GM18951 (cell line): Measurements from ENCODE around the gene PLA2G6.

Source experiments
- POLR2A ChIP-seq: IDR thresholded peaks from 4 replicates; pipeline ENCODE4 v1.6.1; 2011; ENCODE audit warnings: mild to moderate bottlenecking; ENCODE audit not compliant: insufficient read length, insufficient read depth; ENCODE audit errors: extremely low read depth
- in situ Hi-C: fragments of 300-500 bp; cut with MboI; formaldehyde crosslinking; loops from one replicate; pipeline ENCODE4 v1.12.0; 2022; ENCODE audit warnings: low sequenced_read_pairs, mixed read lengths, inconsistent platforms; ENCODE audit not compliant: unreplicated experiment

The PLA2G6 gene

DNA sequence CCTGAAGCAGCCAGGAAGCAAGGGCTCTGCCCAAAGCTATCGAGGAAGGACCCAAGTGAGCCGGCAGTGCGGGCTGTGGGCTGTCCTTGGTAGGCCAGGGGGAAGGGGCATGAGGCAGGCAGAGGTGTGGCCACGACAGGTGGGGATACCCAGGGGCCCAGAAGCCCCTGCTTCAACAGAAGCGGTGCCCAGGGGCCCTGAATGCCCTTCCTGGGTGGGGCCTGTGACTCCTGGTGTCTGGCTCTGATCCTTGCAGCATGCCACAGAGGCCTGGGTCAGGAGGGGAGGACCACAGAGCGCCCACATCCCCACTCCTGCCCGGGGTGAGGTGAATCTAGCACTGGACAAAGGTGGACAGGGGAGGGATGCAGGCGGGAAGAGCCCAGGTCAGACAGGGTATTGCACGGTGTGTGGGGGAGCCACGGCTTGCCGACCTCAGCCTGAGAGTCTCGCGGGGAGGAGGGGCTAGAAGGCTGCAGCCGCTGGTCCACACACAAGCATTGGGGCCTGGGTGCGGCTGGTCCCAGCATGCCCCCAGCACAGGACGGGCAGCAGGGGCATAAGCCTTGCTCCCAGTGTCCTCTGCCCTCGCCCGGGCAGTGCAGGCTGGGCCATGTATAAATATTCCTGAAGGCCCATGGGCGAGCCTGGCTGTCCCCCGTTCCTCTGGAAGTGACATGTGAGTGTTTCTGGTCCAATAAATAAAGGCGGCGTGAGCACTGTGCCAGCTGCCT lies 39.2 kb upstream of the PLA2G6 start:
- TF ChIP-seq POLR2A, result no peak
- in situ Hi-C loops, result no loop called here

DNA sequence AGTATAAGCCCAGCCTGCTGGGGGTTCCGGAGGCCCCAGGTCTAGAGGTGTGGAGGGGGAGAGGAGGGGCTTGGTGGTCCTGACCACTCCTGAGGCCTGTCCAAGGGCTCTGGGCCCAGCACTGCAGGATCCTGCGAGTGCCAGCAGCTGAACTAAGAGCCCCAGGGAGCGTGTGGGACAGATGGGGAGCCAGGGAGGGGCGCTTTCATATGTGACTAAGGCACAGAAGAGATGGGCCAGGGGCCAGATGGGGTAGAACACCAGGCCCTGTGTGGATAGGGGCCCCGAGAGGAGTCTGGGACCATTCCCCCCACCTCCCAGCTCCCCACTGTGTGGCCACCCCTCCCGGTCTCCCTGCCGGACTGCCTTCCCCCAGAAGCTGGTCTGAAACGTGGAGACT lies 38.5 kb upstream of the PLA2G6 start:
- no peak for TF ChIP-seq POLR2A
- in situ Hi-C loops, result no loop called here

DNA sequence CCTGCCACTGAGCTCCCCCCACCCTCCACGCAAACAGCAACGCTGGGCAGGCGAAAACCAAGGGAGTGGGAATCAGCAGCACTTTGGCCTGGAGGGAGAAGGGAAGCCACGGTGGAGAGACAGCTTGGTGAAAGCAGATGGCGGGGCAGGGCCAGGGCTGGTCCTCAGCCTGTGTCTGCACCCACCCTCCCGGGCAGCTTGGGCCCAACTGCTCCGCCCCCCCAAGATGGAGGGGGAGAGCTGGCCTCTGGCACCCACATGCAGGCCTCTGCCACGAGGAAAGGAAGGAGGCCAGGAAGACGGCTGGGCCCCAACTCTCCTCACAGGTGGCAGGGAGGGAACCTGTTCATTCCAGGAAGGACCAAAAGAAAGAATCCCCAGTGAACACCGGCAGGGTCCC lies 38.0 kb upstream of the PLA2G6 start:
- no peak for TF ChIP-seq POLR2A
- in situ Hi-C loops, result no loop called here

DNA sequence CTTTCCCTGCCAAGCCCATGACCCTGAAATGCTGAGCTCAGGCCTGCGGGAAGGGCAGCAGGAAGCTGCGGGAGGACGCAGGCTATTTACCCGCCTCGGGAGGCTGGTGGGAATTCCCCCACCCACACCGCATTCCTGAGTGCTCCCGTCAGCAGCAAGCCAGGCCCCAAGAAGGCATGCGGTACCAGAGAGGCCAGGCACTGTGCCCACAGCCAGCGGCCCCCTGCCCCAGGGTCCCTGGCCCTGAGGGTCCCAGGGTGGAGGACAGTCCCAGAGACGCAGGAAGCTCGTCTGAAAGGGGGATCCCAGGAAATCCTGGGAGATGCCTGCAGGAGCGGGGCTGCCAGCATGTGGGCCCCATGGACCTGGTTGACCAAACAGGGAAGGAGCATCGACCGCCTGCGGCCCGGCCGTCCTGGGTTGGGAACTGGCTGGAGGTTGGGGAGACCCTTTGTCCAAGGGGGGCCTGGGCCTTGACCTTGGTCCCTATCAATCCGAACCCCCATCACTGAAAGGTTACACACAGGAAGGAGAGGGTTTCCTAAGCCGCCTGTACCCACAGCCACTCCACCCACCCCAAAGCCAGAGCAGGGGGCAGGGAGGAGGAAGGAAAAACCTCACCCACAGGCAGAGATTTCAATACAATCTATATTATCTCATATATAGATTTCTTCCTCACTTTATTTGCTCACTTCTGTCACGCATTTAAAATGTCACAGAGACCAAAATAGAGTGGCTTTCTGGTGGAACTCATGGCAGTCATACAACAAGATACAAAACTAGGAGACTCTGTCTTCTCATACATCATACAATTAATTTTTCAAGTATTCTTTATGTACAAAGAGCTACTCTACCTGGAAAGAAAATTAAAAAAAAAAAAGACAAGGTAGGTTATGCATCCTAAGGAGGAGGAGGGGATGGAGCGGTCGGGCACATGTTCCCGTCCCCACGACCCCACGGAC lies 37.3 kb upstream of the PLA2G6 start:
- no peak for TF ChIP-seq POLR2A
- in situ Hi-C loops, result no loop called here

DNA sequence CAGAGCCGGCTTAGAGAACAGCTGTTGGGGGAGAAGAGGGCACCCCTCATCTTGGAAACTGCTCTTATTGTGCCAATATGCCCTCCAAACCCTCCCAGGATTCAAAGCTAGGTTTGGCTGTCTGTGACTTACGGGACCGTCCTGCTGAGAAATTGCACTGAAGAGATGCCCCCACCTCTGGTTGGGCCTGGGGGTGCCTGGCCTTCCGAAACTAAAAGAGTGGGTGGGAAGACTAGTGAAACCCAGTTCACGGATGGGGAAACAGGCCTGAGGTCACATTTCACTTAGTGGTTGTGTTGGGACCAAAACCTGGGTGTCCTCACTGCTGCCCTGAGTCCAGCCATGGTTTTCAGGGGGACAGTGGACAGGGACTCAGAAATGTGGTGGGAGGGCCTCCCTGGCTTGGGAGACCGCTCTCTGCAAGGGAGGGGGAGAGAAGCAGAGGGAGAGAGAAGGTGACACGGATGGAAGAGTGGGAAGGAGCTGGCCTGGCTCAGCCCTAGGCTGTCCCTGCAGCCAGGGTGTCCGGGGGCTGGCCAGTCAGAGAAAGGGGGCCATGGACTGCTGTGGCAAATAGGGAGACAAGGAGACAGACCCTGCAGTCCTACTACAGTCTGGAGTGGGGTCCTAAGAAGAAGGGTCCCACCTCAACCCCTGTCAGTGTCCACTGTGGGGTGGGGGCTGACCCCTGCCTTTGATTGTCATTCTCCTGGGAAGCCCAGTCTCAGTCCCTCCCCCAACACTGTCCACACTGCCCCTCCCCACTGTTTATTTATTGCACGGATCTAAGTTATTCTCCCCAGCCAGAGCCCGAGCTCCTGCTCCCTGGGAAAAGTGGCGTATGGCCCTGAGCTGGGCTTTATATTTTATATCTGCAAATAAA lies 33.8 kb upstream of the PLA2G6 start:
- no peak for TF ChIP-seq POLR2A
- in situ Hi-C loops, result no loop called here

DNA sequence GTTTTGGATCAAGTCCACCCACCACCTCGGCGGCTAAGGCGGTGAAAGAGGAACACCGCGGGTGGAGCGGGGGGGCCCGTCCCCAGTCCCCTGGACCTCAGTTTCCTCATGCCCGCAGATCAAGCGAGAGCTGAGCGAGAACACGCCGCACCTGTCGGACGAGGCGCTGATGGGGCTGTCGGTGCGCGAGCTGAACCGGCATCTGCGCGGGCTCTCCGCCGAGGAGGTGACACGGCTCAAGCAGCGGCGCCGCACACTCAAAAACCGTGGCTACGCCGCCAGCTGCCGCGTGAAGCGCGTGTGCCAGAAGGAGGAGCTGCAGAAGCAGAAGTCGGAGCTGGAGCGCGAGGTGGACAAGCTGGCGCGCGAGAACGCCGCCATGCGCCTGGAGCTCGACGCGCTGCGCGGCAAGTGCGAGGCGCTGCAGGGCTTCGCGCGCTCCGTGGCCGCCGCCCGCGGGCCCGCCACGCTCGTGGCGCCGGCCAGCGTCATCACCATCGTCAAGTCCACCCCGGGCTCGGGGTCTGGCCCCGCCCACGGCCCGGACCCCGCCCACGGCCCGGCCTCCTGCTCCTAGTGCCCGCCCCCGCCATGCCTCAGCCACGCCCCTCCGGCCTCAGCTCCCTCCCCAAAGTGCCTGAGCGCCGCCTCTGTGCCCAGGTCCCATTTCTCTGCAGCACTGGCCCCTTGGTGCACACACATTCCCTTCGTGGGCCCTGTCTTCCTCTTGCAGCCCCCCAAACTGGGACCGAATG lies 32.8 kb upstream of the PLA2G6 start:
- in situ Hi-C loops, result no loop called here
- TF ChIP-seq POLR2A, result peak; percentile 36

DNA sequence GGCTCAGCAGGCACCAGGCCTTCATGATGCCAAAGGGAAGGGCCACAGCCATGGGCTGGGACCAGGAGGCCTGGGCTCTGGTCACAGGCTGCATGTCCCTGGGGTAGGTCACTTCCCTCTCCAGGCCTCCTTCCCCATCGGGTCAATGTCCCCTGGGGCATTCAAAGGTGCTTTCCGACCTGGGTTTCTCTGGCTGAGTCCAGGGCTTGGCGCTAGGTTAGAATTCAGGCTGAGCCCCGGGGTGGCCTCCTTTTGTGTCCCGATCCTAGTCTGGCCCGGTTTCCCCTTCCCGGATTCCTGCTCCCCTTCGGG lies 32.3 kb upstream of the PLA2G6 start:
- in situ Hi-C loops, result no loop called here
- TF ChIP-seq POLR2A, result no peak

DNA sequence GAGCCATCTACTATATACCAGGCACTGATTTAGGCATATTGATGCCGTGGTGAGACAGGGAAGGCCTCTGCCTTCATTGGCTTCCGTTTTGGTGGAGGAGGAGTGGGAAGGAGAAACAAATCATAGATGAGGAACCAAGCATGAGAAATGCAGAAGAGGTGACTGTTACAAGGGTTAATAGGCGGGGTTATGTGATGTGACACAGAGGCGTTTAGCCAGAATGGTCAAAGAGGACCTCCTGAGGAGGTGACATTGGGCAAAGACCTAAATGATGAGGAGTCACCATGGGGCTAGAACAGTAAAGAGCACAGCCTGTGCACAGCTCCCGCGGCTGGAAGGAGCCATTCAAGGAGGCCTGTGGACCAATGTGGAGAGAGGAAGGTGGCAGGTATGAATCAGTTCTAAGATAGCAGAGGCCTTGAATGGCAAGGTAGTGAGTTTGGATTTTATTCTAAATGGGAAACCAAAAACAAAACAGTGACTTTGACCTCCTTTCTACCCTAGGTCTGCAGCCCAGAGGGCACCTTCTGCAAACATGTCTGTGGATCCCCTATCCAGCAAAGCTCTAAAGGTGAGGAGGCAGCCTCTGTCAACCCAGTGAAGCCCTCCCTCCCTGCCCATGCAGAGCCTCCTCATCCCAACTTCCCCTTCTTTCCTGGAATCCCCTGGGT lies 31.8 kb upstream of the PLA2G6 start:
- no peak for TF ChIP-seq POLR2A
- in situ Hi-C loops, result no loop called here

DNA sequence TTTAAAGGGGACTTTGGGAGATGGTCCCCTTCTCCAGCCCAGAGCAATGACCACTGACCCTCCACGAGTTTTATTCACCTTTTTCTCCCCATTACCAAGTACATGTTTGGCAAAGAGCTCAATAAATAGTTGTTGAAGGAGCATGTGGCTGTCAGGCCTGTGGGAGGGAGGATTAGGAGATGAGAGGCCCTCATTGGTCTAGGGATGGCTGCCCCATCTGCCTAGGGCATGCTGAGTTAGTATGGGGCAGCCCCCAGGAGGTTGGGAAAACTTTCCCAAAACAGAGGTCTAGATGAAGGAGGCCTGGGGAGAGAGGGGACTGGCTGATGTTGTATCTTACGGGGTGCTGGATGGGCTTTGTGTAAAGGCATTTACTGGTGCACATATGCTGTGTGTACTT lies 30.8 kb upstream of the PLA2G6 start:
- TF ChIP-seq POLR2A, result no peak
- in situ Hi-C loops, result no loop called here

DNA sequence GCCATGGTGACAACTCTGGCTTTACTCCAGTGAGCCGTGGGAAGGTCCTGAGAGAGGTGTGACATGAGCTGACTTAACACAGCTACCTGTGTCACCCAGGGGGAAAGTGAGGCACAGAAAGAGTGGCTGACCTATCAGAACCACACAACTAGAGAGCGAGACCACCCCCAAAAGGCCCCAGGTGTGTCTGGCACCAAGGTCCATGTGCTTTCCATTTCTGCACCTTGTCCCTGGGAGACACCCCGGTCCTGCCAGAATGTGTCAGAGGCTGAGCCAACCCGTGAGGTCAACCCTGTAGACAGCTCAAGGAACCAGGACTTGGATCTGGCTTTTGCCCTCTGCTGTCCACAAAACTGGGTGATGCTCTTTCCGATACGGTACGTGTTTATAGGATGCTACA lies 29.9 kb upstream of the PLA2G6 start:
- TF ChIP-seq POLR2A, result no peak
- in situ Hi-C loops, result no loop called here

DNA sequence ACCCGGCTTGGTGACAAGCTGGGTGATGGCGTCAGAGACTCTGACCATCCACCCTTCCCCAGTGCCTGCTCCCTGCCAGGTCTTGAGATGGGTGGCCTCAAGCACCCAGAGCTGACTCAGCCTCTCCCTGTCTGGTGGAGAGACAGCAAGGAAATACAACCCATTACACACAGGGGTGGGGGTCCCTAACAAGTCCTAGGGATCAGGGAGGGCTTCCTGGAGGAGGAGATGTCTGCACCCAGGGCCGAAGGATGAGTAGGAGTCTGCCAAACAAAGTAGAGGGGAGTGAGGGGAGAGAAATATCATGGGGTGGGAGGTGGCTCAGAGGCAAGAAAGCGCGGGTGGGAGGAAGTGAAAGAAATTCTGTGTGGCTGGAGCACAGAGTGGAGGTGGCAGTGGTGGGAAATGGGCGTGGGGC lies 26.9 kb upstream of the PLA2G6 start:
- no peak for TF ChIP-seq POLR2A
- in situ Hi-C loops, result no loop called here

DNA sequence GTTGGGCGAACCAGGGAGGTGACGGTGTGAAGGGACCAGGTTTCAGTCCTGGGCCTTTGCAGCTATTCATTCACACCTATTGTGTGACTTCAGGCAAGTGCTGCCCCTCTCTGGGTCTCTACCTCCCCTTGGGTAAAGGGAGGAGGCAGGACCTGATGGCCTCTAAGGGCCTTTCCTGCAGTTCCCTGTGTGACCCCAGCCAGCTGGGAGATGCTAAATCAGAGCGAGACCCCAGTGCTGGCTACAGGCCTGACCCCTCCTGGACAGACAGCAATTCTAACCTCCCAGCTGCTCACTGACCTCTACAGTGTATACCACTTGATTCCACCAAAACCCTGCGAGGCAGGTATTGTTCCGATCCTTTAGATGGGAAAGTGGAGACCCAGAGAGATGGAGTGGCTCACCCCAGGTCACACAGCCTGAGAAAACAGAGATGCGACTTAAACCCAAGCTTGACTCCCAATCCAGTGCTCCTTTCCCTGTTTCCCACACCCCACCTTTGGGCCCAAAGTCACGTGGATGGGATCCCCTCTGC lies 26.3 kb upstream of the PLA2G6 start:
- in situ Hi-C loops, result no loop called here
- no peak for TF ChIP-seq POLR2A
